ENCODE results near the gene CCDC47.

GRCh38 chr17:63700528-63701455, 72.6 kb downstream of the CCDC47 start:
- TF ChIP-seq CTCF (conservative IDR thresholded peaks at IDR 0.05) (no peak), EZH2 (IDR thresholded peaks at IDR 0.05; ENCODE audit: low read depth) (no peak)
